H1 (cell line): ENCODE results near the gene ISX. TPM values are rescaled to one million over a fixed set of nuclear protein-coding genes. Genes with fewer than 3 reads are reported as not detected.
A peak's percentile ranks its signal among the peaks of the same experiment; 100 is the strongest.

ENCODE experiments used
- CTCF ChIA-PET: fragments of 300-600 bp; sonication (Branson Sonifier 250); formaldehyde crosslinking; loops from one replicate; lab custom pipeline; 2021; ENCODE audit not compliant: partially characterized antibody; lab: Charles Lee
- POLR2A ChIA-PET: fragments of 300-600 bp; sonication (Branson Sonifier 250); formaldehyde crosslinking; loops from one replicate; lab custom pipeline; 2021; ENCODE audit warnings: inconsistent platforms; ENCODE audit not compliant: partially characterized antibody; lab: Charles Lee
- DNase-seq, 2 experiments: peaks; one replicate each; pipeline versions ENCODE4 v3.0.0 to v3.0.0-alpha.2; 2010 to 2022; ENCODE audit warnings: low spot score in 2 of 2, low read depth in 1 of 2, mixed read lengths in 1 of 2
- FAIRE-seq: peaks from 2 replicates; lab custom pipeline; 2011; peaks lifted over from hg19 to GRCh38; lab: Jason Lieb, UNC
- H2AFZ ChIP-seq: 2 replicates; pipeline ENCODE4 v1.8.1; 2012; ENCODE audit warnings: low read length, inconsistent platforms
- H2AK5ac ChIP-seq: 2 replicates; pipeline ENCODE4 v1.6.1; 2013; ENCODE audit warnings: low read depth, low read length
- H2BK120ac ChIP-seq: replicated peaks from 2 replicates; pipeline ENCODE3; 2013; ENCODE audit warnings: low read depth, low read length, inconsistent platforms
- H2BK12ac ChIP-seq: 2 replicates; pipeline ENCODE4 v1.6.1; 2013; ENCODE audit warnings: low read depth, low read length
- H2BK15ac ChIP-seq: 2 replicates; pipeline ENCODE4 v1.6.1; 2013; ENCODE audit warnings: low read length
- H2BK20ac ChIP-seq: 2 replicates; pipeline ENCODE4 v1.6.1; 2013; ENCODE audit warnings: low read length
- H2BK5ac ChIP-seq: 2 replicates; pipeline ENCODE4 v1.6.1; 2013; ENCODE audit warnings: low read depth, low read length
- H3K14ac ChIP-seq: 2 replicates; pipeline ENCODE4 v1.6.1; 2013; ENCODE audit warnings: inconsistent platforms; ENCODE audit not compliant: insufficient read length
- H3K18ac ChIP-seq: 2 replicates; pipeline ENCODE4 v1.6.1; 2013; ENCODE audit warnings: low read length; ENCODE audit errors: extremely low read depth
- H3K23ac ChIP-seq: 2 replicates; pipeline ENCODE4 v1.6.1; 2013; ENCODE audit warnings: inconsistent platforms; ENCODE audit not compliant: insufficient read length
- H3K23me2 ChIP-seq: 2 replicates; pipeline ENCODE4 v1.6.1; 2013; ENCODE audit warnings: low read depth, low read length
- H3K27ac ChIP-seq: 2 replicates; pipeline ENCODE4 v1.6.1; 2011; ENCODE audit warnings: low read depth, low read length, inconsistent platforms
- H3K27me3 ChIP-seq, 4 experiments: replicated peaks in 1 of 4; 1 replicate in 1 of 4; 2 replicates in 3 of 4; pipeline versions ENCODE4 v1.6.1 to v1.8.1; 2011 to 2013; ENCODE audit warnings: low read length in 3 of 4, mild to moderate bottlenecking in 3 of 4, inconsistent platforms in 2 of 4, mixed read lengths in 2 of 4, moderate library complexity in 1 of 4; ENCODE audit not compliant: control insufficient read depth in 3 of 4, insufficient read depth in 3 of 4; ENCODE audit errors: extremely low read depth in 1 of 4
- H3K36me3 ChIP-seq, 4 experiments: 2 replicates each; pipeline versions ENCODE4 v1.6.1 to v1.8.1; 2011 to 2013; ENCODE audit warnings: mild to moderate bottlenecking in 4 of 4, low read length in 3 of 4, moderate library complexity in 2 of 4, control low read depth in 1 of 4, inconsistent platforms in 1 of 4; ENCODE audit not compliant: insufficient read depth in 4 of 4, control insufficient read depth in 2 of 4
- H3K4ac ChIP-seq: replicated peaks from 2 replicates; pipeline ENCODE3; 2013; ENCODE audit warnings: low read length, low read depth, mixed read lengths, inconsistent platforms; ENCODE audit not compliant: insufficient read length
- H3K4me1 ChIP-seq, 4 experiments: replicated peaks in 1 of 4; 1 replicate in 1 of 4; 2 replicates in 3 of 4; pipeline versions ENCODE4 v1.6.1 to v1.8.1; 2011 to 2013; ENCODE audit warnings: low read length in 3 of 4, inconsistent platforms in 2 of 4, mixed read lengths in 1 of 4; ENCODE audit not compliant: insufficient read depth in 4 of 4, control insufficient read depth in 3 of 4
- H3K4me2 ChIP-seq, 2 experiments: 2 replicates each; pipeline versions ENCODE4 v1.6.1 to v1.8.1; 2011 to 2013; ENCODE audit warnings: low read depth in 2 of 2, low read length in 2 of 2, control low read depth in 1 of 2, inconsistent platforms in 1 of 2, mild to moderate bottlenecking in 1 of 2; ENCODE audit not compliant: insufficient read depth in 1 of 2
- H3K4me3 ChIP-seq, 4 experiments: fragments of 200-600, 300-600 bp in 1 of 4; sonication (generic), shearing (Covaris generic), sonication (Bioruptor Twin) in 1 of 4; 2 replicates each; pipeline versions ENCODE4 v1.5.1 to v1.8.1; 2011 to 2016; ENCODE audit warnings: low read length in 4 of 4, low read depth in 3 of 4, control low read depth in 2 of 4, inconsistent platforms in 2 of 4, mild to moderate bottlenecking in 2 of 4, mixed read lengths in 1 of 4, moderate library complexity in 1 of 4; ENCODE audit not compliant: insufficient read depth in 2 of 4; ENCODE audit errors: extremely low read depth in 1 of 4
- H3K56ac ChIP-seq: replicated peaks from 2 replicates; pipeline ENCODE3; 2013; ENCODE audit warnings: low read depth, mild to moderate bottlenecking, mixed read lengths, low read length, inconsistent platforms; ENCODE audit not compliant: insufficient read length
- H3K79me1 ChIP-seq: 2 replicates; pipeline ENCODE4 v1.6.1; 2013; ENCODE audit warnings: low read depth, low read length, control low read depth
- H3K79me2 ChIP-seq, 2 experiments: 2 replicates each; pipeline versions ENCODE4 v1.6.1 to v1.8.1; 2012 to 2013; ENCODE audit warnings: low read length in 2 of 2, mild to moderate bottlenecking in 2 of 2, inconsistent platforms in 1 of 2; ENCODE audit not compliant: insufficient read depth in 2 of 2, control insufficient read depth in 1 of 2
- H3K9ac ChIP-seq, 4 experiments: replicated peaks in 1 of 4; 1 replicate in 1 of 4; 2 replicates in 3 of 4; pipeline versions ENCODE4 v1.6.1 to v1.8.1; 2011 to 2013; ENCODE audit warnings: low read depth in 3 of 4, low read length in 3 of 4, control low read depth in 2 of 4, mild to moderate bottlenecking in 2 of 4, moderate library complexity in 2 of 4, inconsistent platforms in 1 of 4; ENCODE audit errors: extremely low read depth in 1 of 4
- H3K9me3 ChIP-seq, 2 experiments: 2 replicates each; pipeline versions ENCODE4 v1.6.1 to v1.8.1; 2012 to 2013; ENCODE audit warnings: mild to moderate bottlenecking in 2 of 2, moderate library complexity in 2 of 2, control low read depth in 1 of 2, inconsistent platforms in 1 of 2, low read depth in 1 of 2, low read length in 1 of 2, mixed read lengths in 1 of 2; ENCODE audit not compliant: insufficient read depth in 2 of 2
- H4K20me1 ChIP-seq, 2 experiments: replicated peaks in 1 of 2; 2 replicates each; pipeline versions ENCODE3 to v1.8.1; 2011 to 2013; ENCODE audit warnings: inconsistent platforms in 2 of 2, low read length in 2 of 2, mild to moderate bottlenecking in 1 of 2; ENCODE audit not compliant: insufficient read depth in 2 of 2, control insufficient read depth in 1 of 2
- H4K5ac ChIP-seq: 2 replicates; pipeline ENCODE4 v1.6.1; 2013; ENCODE audit warnings: low read length, low read depth, mixed read lengths, inconsistent platforms; ENCODE audit not compliant: insufficient read length
- H4K8ac ChIP-seq: 2 replicates; pipeline ENCODE4 v1.8.0; 2013; ENCODE audit warnings: mild to moderate bottlenecking, moderate library complexity, low read length, inconsistent platforms; ENCODE audit not compliant: insufficient read depth; ENCODE audit errors: extremely low read depth
- H4K91ac ChIP-seq: replicated peaks from 2 replicates; pipeline ENCODE3; 2013; ENCODE audit warnings: low read length, mixed read lengths, inconsistent platforms; ENCODE audit not compliant: insufficient read length
- BRCA1 ChIP-seq: IDR thresholded peaks from 2 replicates; pipeline ENCODE4 v1.6.1; 2012; ENCODE audit warnings: low read depth, low read length, improper control_type of control experiment
- CTBP2 ChIP-seq: IDR thresholded peaks from 2 replicates; pipeline ENCODE4 v1.7.0; 2011; ENCODE audit warnings: borderline replicate concordance, mild to moderate bottlenecking, moderate library complexity, mixed read lengths, low read length; ENCODE audit not compliant: insufficient read depth, insufficient read length
- CTCF ChIP-seq, 3 experiments: IDR thresholded peaks; 1 replicate in 2 of 3; 2 replicates in 1 of 3; pipeline versions ENCODE4 v1.5.1 to v1.6.1; 2011; ENCODE audit warnings: low read length in 3 of 3, mild to moderate bottlenecking in 3 of 3, inconsistent platforms in 2 of 3, low read depth in 1 of 3, moderate library complexity in 1 of 3; ENCODE audit not compliant: insufficient read depth in 1 of 3; ENCODE audit errors: control extremely low read depth in 1 of 3
- E2F6 ChIP-seq: IDR thresholded peaks from 2 replicates; pipeline ENCODE4 v1.6.1; 2012; ENCODE audit warnings: inconsistent platforms
- FOSL1 ChIP-seq: IDR thresholded peaks from 2 replicates; pipeline ENCODE4 v1.6.1; 2011; ENCODE audit warnings: mild to moderate bottlenecking, low read depth, low read length, moderate library complexity; ENCODE audit not compliant: insufficient read depth
- HDAC2 ChIP-seq, 2 experiments: fragments of 300-600 bp in 1 of 2; sonication (generic) in 1 of 2; IDR thresholded peaks; 2 replicates each; pipeline ENCODE4 v1.6.1; 2011 to 2012; ENCODE audit warnings: low read depth in 2 of 2, low read length in 2 of 2, mild to moderate bottlenecking in 2 of 2, moderate library complexity in 2 of 2, borderline replicate concordance in 1 of 2, inconsistent platforms in 1 of 2
- KDM1A ChIP-seq: fragments of 200-600, 300-600 bp; sonication (generic); IDR thresholded peaks from 2 replicates; pipeline ENCODE4 v1.7.1; 2016; ENCODE audit warnings: mild to moderate bottlenecking, low read length, borderline replicate concordance
- WGBS, 2 experiments: shearing (Covaris generic) in 1 of 2; methylation state at CpG; one replicate each; pipeline versions ENCODE4 v1.1.6 to v1.1.7; 2013 to 2015; ENCODE audit warnings: low lambda C conversion rate in 2 of 2, mixed read lengths in 2 of 2, inconsistent platforms in 1 of 2, low coverage in 1 of 2, missing lambda C conversion rate in 1 of 2; ENCODE audit not compliant: insufficient replicate concordance in 2 of 2, insufficient coverage in 1 of 2, insufficient read length in 1 of 2; ENCODE audit errors: extremely low coverage in 1 of 2, missing lambda C conversion rate in 1 of 2; 5-methylcytosine and 5-hydroxymethylcytosine counted together
- polyA plus RNA-seq, 7 experiments: library from polyadenylated mRNA; depleted of rRNA in 3 of 7; stranded (reverse) in 5 of 7; unstranded in 2 of 7; fragments of >200 nt in 5 of 7; fragments of 200-250 nt in 2 of 7; gene quantifications; 1 replicate in 5 of 7; 2 replicates in 1 of 7; 4 replicates in 1 of 7; pipeline versions ENCODE4 v1.2.1 to v1.2.3, GENCODE V29; 2011 to 2013; ENCODE audit warnings: missing spikeins in 2 of 7, mixed read lengths in 2 of 7
- total RNA-seq: library from RNA; stranded (reverse); fragmentation: NEBNext Ultra II Directional; extraction: Animal tissue kit (Norgen Biotek cat#: 25700); gene quantifications from 2 replicates; pipeline ENCODE4 v1.2.1, GENCODE V29; 2021

Gene ISX
- total and polyA plus RNA-seq, 2 of the 8 experiments (the other 6 are each of a cell fraction or from before 2014, with no cell fraction given): not detected

GRCh38 chr22:35046744-35047462 is 19.1 kb upstream of the ISX start:
- no peak overlapping the region for H2AK5ac ChIP-seq
- DNase-seq: no peak
- H2BK15ac ChIP-seq: no peak overlapping the region
- H3K4me2 ChIP-seq: no peak overlapping the region
- no peak overlapping the region for H4K91ac ChIP-seq
- no peak overlapping the region for H2BK120ac ChIP-seq
- H3K27me3 ChIP-seq: no peaks in the 10 kb centered on the region
- peaks cover 0 to 3% (median 1%) of the 10 kb centered on the region in 4 experiments; a peak in 1 of 7 replicates for H3K4me1 ChIP-seq
- H3K27ac ChIP-seq: no peak overlapping the region
- no peak overlapping the region for H3K4ac ChIP-seq
- ChIA-PET POLR2A (no interaction called here), CTCF (interaction anchor here (0.7 to 2.8 kb wide), 9 partner anchors 11 to 645 kb away, joined by 3 to 15 read pairs (median 4); no protein-coding TSS in a partner anchor)
- H2BK20ac ChIP-seq: no peak overlapping the region
- peaks cover 0 to 4% of the 10 kb centered on the region in 2 experiments; a peak in 1 of 4 replicates for H3K9me3 ChIP-seq
- no peaks in the 10 kb centered on the region for H3K79me1 ChIP-seq
- H3K4me3 ChIP-seq: no peak overlapping the region
- FAIRE-seq: no peak
- no peak overlapping the region for H2BK12ac ChIP-seq
- no peaks in the 10 kb centered on the region for H3K23me2 ChIP-seq
- no peak overlapping the region for H3K18ac ChIP-seq
- H2AFZ ChIP-seq: no peak overlapping the region
- WGBS, 2 experiments: 94% methylated on average over 12 of the region's 12 CpGs; no CpG with 5 or more reads in 1 of the 2 experiments
- H3K79me2 ChIP-seq: no peaks in the 10 kb centered on the region
- no peaks in the 10 kb centered on the region for H4K20me1 ChIP-seq
- no peak overlapping the region; the same call in 1 of the 2 replicates for H4K8ac ChIP-seq
- no peak overlapping the region for H3K23ac ChIP-seq
- no peak overlapping the region for H2BK5ac ChIP-seq
- no peak overlapping the region for H3K9ac ChIP-seq
- H3K36me3 ChIP-seq: no peaks in the 10 kb centered on the region
- no peak overlapping the region for H4K5ac ChIP-seq
- H3K14ac ChIP-seq: no peak overlapping the region
- H3K56ac ChIP-seq: no peak overlapping the region
- no peak for TF ChIP-seq CTCF (IDR thresholded peaks at IDR 0.05; ENCODE audit: control extremely low read depth in 1 of 3, insufficient read depth in 1 of 3, low read depth in 1 of 3, low read length in 3 of 3)
- peak in 1 of 2 experiments; percentile 70; a peak in 1 of 4 replicates for TF ChIP-seq HDAC2 (IDR thresholded peaks at IDR 0.05; ENCODE audit: borderline replicate concordance in 1 of 2, low read depth in 2 of 2, low read length in 2 of 2)
- peak; percentile 87 for TF ChIP-seq KDM1A
- TF ChIP-seq CTBP2: no peak
- TF ChIP-seq FOSL1: no peak
- no peak for TF ChIP-seq E2F6
- TF ChIP-seq BRCA1: no peak
